ENCODE results near the gene SPOCK1.
"Not testable (repeated sequence)": the region's sequence is repeated elsewhere in the genome, so short reads cannot be mapped to it uniquely, and the experiment has no call there.

Gene SPOCK1

GRCh38 chr5:137498736-137499505 is at the start of gene SPOCK1:
Gene SPOCK1, minus strand, starts transcription at chr5:137499326.
- peak; percentile 78 to 82 (median 81) for TF ChIP-seq CTCF (IDR thresholded peaks at IDR 0.05; ENCODE audit: unreplicated experiment in 3 of 3)
- Mint-ChIP-seq H3K4me3 (peak within 1 kb of the TSS; percentile 77 to 84 (median 79)), H3K9me3 (no peaks in the 10 kb centered on the region), H3K27me3 (ENCODE audit: low read depth) (peaks cover 37% of the 10 kb centered on the region), H3K27ac (no peak within 1 kb of the TSS), H3K4me1 (peaks cover 15% of the 10 kb centered on the region), H3K36me3 (ENCODE audit: low read depth) (no peaks in the 10 kb centered on the region)

- Mint-ChIP-seq H3K4me1 (peaks cover 8% of the 10 kb centered on the region), H3K4me3 (no peak overlapping the region), H3K27me3 (ENCODE audit: low read depth) (peaks cover 14% of the 10 kb centered on the region), H3K9me3 (peaks cover 25% of the 10 kb centered on the region), H3K36me3 (ENCODE audit: low read depth) (no peaks in the 10 kb centered on the region), H3K27ac (no peak overlapping the region)
- no peak for TF ChIP-seq CTCF (IDR thresholded peaks at IDR 0.05; ENCODE audit: unreplicated experiment in 3 of 3)
Observed at GRCh38 chr5:137545956-137546355, 46.8 kb upstream of the SPOCK1 start.

GRCh38 chr5:137535449-137535848 is 36.3 kb upstream of the SPOCK1 start:
- not testable (repeated sequence) for H3K4me1 Mint-ChIP-seq; H3K36me3 Mint-ChIP-seq (ENCODE audit: low read depth); H3K27ac Mint-ChIP-seq; H3K4me3 Mint-ChIP-seq
- H3K27me3 Mint-ChIP-seq (ENCODE audit: low read depth) = peaks cover 13% of the 10 kb centered on the region
- H3K9me3 Mint-ChIP-seq = peaks cover 25% of the 10 kb centered on the region

GRCh38 chr5:137533963-137534362 is 34.8 kb upstream of the SPOCK1 start:
- no peaks in the 10 kb centered on the region for H3K4me1 Mint-ChIP-seq
- TF ChIP-seq CTCF (IDR thresholded peaks at IDR 0.05; ENCODE audit: unreplicated experiment in 3 of 3) = no peak
- no peak overlapping the region for H3K4me3 Mint-ChIP-seq
- peaks cover 6% of the 10 kb centered on the region for H3K36me3 Mint-ChIP-seq (ENCODE audit: low read depth)
- no peak overlapping the region for H3K27ac Mint-ChIP-seq
- peaks cover 20% of the 10 kb centered on the region for H3K9me3 Mint-ChIP-seq
- peaks cover 13% of the 10 kb centered on the region for H3K27me3 Mint-ChIP-seq (ENCODE audit: low read depth)

- Mint-ChIP-seq H3K9me3 (peaks cover 21% of the 10 kb centered on the region), H3K27ac (no peak overlapping the region), H3K4me3 (no peak overlapping the region), H3K4me1 (no peaks in the 10 kb centered on the region), H3K36me3 (ENCODE audit: low read depth) (peaks cover 2% of the 10 kb centered on the region), H3K27me3 (ENCODE audit: low read depth) (peaks cover 13% of the 10 kb centered on the region)
- TF ChIP-seq CTCF (IDR thresholded peaks at IDR 0.05; ENCODE audit: unreplicated experiment in 3 of 3) = no peak
Observed at GRCh38 chr5:137531266-137531665, 32.1 kb upstream of the SPOCK1 start.

- no peak overlapping the region for H3K27ac Mint-ChIP-seq
- TF ChIP-seq CTCF (IDR thresholded peaks at IDR 0.05; ENCODE audit: unreplicated experiment in 3 of 3) = no peak
- peaks cover under 1% of the 10 kb centered on the region for H3K9me3 Mint-ChIP-seq
- no peak overlapping the region for H3K4me3 Mint-ChIP-seq
- no peaks in the 10 kb centered on the region for H3K36me3 Mint-ChIP-seq (ENCODE audit: low read depth)
- no peaks in the 10 kb centered on the region for H3K4me1 Mint-ChIP-seq
- peaks cover 17% of the 10 kb centered on the region for H3K27me3 Mint-ChIP-seq (ENCODE audit: low read depth)
Observed at GRCh38 chr5:137521246-137521645, 22.1 kb upstream of the SPOCK1 start.
